DOHH2 (cell line): ENCODE data around the gene NTNG2.

Source experiments
- H3F3A ChIP-seq: fragments of 200-600 bp; sonication (generic), shearing (Covaris generic); 2 replicates; pipeline ENCODE4 v1.6.0; 2016; ENCODE audit warnings: antibody characterized with exemption, mild to moderate bottlenecking; ENCODE audit not compliant: control insufficient read depth, insufficient read depth
- H3K27ac ChIP-seq: fragments of 200-600 bp; sonication (generic); 2 replicates; pipeline ENCODE4 v1.5.1; 2014; ENCODE audit warnings: low read depth, mild to moderate bottlenecking, low read length, moderate library complexity
- H3K27me3 ChIP-seq: fragments of 200-600 bp; sonication (generic); 2 replicates; pipeline ENCODE4 v1.6.1; 2014; ENCODE audit warnings: mild to moderate bottlenecking, low read length, mixed read lengths; ENCODE audit not compliant: control insufficient read depth
- H3K36me3 ChIP-seq: fragments of 200-600 bp; sonication (generic); 2 replicates; pipeline ENCODE4 v1.6.1; 2014; ENCODE audit warnings: mild to moderate bottlenecking, low read length, moderate library complexity, mixed read lengths; ENCODE audit not compliant: control insufficient read depth
- H3K4me1 ChIP-seq: fragments of 200-600 bp; sonication (generic); 2 replicates; pipeline ENCODE4 v1.6.1; 2014; ENCODE audit warnings: mild to moderate bottlenecking, low read length, mixed read lengths; ENCODE audit not compliant: control insufficient read depth
- H3K4me2 ChIP-seq: fragments of 200-600 bp; sonication (generic); 2 replicates; pipeline ENCODE4 v1.6.0; 2014; ENCODE audit warnings: mild to moderate bottlenecking, low read length, moderate library complexity
- H3K4me3 ChIP-seq: fragments of 200-600 bp; sonication (generic); 2 replicates; pipeline ENCODE4 v1.5.1; 2014; ENCODE audit warnings: mild to moderate bottlenecking, low read length, mixed read lengths
- H3K79me2 ChIP-seq: fragments of 200-600 bp; sonication (generic); 2 replicates; pipeline ENCODE4 v1.6.1; 2014; ENCODE audit warnings: mild to moderate bottlenecking, low read length, mixed read lengths; ENCODE audit not compliant: control insufficient read depth
- H3K9me2 ChIP-seq: fragments of 200-600 bp; sonication (generic); replicated peaks from 2 replicates; pipeline ENCODE4 v1.6.1; 2014; ENCODE audit warnings: mild to moderate bottlenecking, low read length, mixed read lengths; ENCODE audit not compliant: control insufficient read depth
- H3K9me3 ChIP-seq: fragments of 200-600 bp; sonication (generic); 2 replicates; pipeline ENCODE4 v1.6.1; 2014; ENCODE audit warnings: antibody characterized with exemption, low read length, mixed read lengths; ENCODE audit not compliant: control insufficient read depth, insufficient read depth
- H4K20me1 ChIP-seq: fragments of 200-600 bp; sonication (generic); 2 replicates; pipeline ENCODE4 v1.6.0; 2014; ENCODE audit warnings: low read depth, mild to moderate bottlenecking, antibody characterized with exemption, low read length, moderate library complexity; ENCODE audit not compliant: control insufficient read depth, insufficient read depth
- CTCF ChIP-seq: fragments of 200-600 bp; sonication (generic); IDR thresholded peaks from one replicate; pipeline ENCODE4 v1.5.1; 2014; ENCODE audit warnings: antibody characterized with exemption, mild to moderate bottlenecking, low read depth, low read length; ENCODE audit not compliant: poor library complexity, severe bottlenecking
- EZH2phosphoT487 ChIP-seq: fragments of 200-600 bp; sonication (generic); IDR thresholded peaks from 2 replicates; pipeline ENCODE4 v1.6.1; 2017; ENCODE audit warnings: borderline replicate concordance, mild to moderate bottlenecking, antibody characterized with exemption, low read length, moderate library complexity, mixed read lengths

Gene NTNG2

GRCh38 chr9:132184124-132184523 is 22.3 kb downstream of the NTNG2 start:
- TF ChIP-seq EZH2phosphoT487 = no peak
- peaks cover 26% of the 10 kb centered on the region for H3K27me3 ChIP-seq
- H3K4me1 ChIP-seq = peaks cover 7% of the 10 kb centered on the region
- H3F3A ChIP-seq = no peaks in the 10 kb centered on the region
- H4K20me1 ChIP-seq = no peaks in the 10 kb centered on the region
- H3K4me2 ChIP-seq = no peak overlapping the region; the same call in 1 of the 2 replicates
- H3K36me3 ChIP-seq = no peaks in the 10 kb centered on the region
- no peaks in the 10 kb centered on the region for H3K79me2 ChIP-seq
- H3K27ac ChIP-seq = no peak overlapping the region
- H3K9me2 ChIP-seq = no peaks in the 10 kb centered on the region
- no peak overlapping the region for H3K4me3 ChIP-seq
- H3K9me3 ChIP-seq = no peaks in the 10 kb centered on the region

GRCh38 chr9:132185073-132186009 is 23.5 kb downstream of the NTNG2 start:
- TF ChIP-seq CTCF (no peak), EZH2phosphoT487 (no peak)
- Histone ChIP-seq H3K4me1 (peaks cover 7% of the 10 kb centered on the region), H3K36me3 (no peaks in the 10 kb centered on the region), H3F3A (no peaks in the 10 kb centered on the region), H3K9me3 (no peaks in the 10 kb centered on the region), H3K79me2 (no peaks in the 10 kb centered on the region), H3K4me2 (no peak overlapping the region), H4K20me1 (no peaks in the 10 kb centered on the region), H3K27ac (no peak overlapping the region), H3K4me3 (no peak overlapping the region), H3K9me2 (no peaks in the 10 kb centered on the region), H3K27me3 (peaks cover 24% of the 10 kb centered on the region)

GRCh38 chr9:132187121-132187620 is 25.3 kb downstream of the NTNG2 start:
- no peaks in the 10 kb centered on the region for H3K36me3 ChIP-seq
- H3F3A ChIP-seq = no peaks in the 10 kb centered on the region
- no peaks in the 10 kb centered on the region for H3K79me2 ChIP-seq
- no peak overlapping the region for H3K27ac ChIP-seq
- peaks cover 24% of the 10 kb centered on the region for H3K27me3 ChIP-seq
- no peak overlapping the region for H3K4me2 ChIP-seq
- TF ChIP-seq CTCF = no peak
- TF ChIP-seq EZH2phosphoT487 = no peak
- no peaks in the 10 kb centered on the region for H3K9me2 ChIP-seq
- H3K4me1 ChIP-seq = peaks cover 7% of the 10 kb centered on the region
- H4K20me1 ChIP-seq = no peaks in the 10 kb centered on the region
- no peaks in the 10 kb centered on the region for H3K9me3 ChIP-seq
- no peak overlapping the region for H3K4me3 ChIP-seq

- Histone ChIP-seq H3K9me3 (no peaks in the 10 kb centered on the region), H3K27ac (no peak overlapping the region), H3K4me1 (no peaks in the 10 kb centered on the region), H3K79me2 (no peaks in the 10 kb centered on the region), H3K9me2 (no peaks in the 10 kb centered on the region), H4K20me1 (no peaks in the 10 kb centered on the region), H3K36me3 (no peaks in the 10 kb centered on the region), H3F3A (no peaks in the 10 kb centered on the region), H3K4me2 (no peak overlapping the region), H3K4me3 (no peak overlapping the region), H3K27me3 (peaks cover 15% of the 10 kb centered on the region; the same call in 1 of the 2 replicates)
- TF ChIP-seq EZH2phosphoT487 (no peak), CTCF (no peak)
Measured at GRCh38 chr9:132190966-132191365, 29.1 kb downstream of the NTNG2 start.
